Stimulated activated CD8-positive, alpha-beta memory T cell treated with anti-CD3 and anti-CD28 coated beads, Interleukin-15, amount 100 ng/mL, for 24 hours (primary cell): ENCODE measurements around the gene PLG.
"Not testable (repeated sequence)": the region's sequence is repeated elsewhere in the genome, so short reads cannot be mapped to it uniquely, and the experiment has no call there.

ENCODE experiments used
- DNase-seq: peaks from one replicate; pipeline ENCODE4 v3.0.0-alpha.2; 2020; ENCODE audit warnings: low read depth

Gene PLG

DNA sequence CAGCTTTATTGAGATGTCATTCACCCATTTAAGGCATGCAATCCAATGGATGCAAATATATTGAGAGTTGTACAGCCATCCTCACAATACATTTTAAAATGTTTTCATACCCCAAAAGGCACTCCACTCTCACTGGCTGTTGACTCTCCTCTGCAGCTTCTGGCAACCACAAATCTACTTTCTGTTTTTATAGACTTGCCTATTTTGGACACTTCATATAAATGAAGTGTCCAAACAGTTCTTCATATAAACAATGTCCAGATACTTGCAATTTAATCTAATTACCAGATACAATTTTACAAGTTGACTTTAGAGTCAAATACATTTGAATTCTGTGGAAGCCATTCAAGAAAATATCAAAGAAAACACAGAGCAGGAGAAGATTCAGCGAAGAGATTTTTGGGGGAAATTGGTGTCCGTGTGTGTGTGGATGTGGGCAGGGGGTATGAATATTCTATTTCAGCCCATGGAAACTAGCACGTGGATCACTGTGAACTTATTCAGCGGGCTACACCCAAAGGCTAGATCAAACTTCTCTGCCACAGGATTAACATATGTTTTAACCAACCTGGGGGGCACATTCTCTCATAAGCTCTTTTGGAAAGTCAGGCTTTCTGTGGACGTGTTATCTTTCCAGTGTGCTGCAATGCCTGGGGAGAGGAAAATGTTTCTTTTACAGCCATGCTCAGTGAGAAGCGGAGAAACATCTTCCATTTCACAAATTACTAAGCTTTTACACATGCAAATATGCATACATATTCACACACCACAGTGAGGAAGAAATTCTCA, 73.9 kb downstream of the PLG start:
- no peak for DNase-seq

DNA sequence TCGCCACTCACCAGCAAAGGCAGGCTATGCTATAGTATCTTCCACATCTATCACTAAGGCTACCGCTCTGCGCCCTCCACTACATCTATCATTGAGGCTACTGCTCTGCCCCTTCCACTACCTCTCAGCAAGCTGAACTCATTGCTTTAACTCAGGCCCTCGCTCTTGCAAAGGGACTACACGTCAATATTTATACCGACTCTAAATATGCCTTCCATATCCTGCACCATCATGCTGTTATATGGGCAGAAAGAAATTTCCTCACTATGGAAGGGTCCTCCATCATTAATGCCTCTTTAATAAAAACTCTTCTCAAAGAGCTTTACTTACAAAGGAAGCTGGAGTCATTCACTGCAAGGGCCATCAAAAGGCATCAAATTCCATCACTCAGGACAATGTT, 77.1 kb downstream of the PLG start:
- not testable (repeated sequence) for DNase-seq

DNA sequence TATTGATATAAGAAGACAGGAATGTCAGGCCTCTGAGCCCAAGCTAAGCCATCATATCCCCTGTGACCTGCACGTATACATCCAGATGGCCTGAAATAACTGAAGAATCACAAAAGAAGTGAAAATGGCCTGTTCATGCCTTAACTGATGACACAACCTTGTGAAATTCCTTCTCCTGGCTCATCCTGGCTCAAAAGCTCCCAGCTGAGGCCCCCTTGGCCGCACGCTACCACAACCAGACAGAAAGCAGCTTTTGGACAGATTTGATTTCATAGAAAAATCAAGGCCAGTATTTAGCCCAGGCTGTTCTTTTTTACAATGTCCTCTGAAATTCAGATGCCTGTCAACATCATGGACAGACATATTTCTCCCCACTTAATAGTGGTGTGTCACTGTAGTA, 78.6 kb downstream of the PLG start:
- DNase-seq, result not testable (repeated sequence)

DNA sequence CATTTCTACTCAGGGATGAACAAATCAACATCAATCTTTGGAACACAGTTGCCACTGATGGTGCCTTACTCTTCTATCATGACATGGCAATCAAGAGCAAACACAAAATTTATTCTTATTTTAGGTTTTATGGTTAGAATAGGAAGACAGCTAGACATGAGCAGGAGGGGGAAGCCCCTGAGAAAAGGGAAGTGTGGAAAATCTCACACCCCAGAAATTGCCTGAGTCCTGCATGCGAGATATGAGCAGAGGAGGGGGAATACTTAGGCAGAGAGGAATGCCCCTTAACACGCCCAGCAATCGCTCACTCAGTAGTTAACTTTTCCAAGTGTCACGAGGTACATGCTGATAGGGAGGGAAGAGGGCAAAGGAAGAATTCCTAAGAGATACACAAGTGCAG, 79.3 kb downstream of the PLG start:
- DNase-seq, result no peak

DNA sequence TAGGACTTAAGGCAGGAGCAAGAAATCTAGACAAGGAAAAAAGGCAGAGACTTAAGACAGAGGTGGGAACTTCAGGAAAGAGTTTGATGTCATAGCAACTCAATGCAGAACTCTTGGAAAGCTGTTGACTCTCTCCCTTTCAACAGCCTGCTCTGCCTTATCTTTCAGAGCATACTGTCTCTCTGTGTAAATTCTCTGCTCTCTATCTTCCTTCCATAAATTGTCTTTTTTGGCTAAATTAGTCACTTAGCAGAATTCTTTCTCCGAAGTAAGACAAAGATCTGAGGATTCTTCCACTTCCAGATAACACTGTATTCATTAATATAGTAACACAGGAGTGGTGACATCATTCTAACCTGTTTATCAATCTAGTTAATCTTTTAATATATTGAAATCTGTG, 80.2 kb downstream of the PLG start:
- no peak for DNase-seq

DNA sequence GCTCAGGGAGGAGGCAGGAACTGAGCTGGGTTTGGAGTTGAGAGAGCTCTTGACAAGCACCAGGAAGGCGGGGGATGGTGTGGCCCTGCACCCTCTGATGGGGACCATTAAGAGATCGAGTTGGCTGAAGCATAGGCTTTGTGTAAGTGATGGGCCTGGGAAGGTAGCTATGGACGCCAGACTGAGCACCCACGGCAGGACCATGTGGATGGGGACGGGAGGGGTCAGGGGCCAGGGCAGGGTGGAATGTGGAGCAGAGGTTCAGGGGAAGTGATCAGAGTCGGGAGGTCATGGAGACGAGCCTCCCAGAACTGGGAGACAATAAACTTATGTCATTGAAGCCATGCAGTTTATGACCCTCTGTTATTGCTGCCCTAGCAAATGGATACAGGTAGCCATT, 81.7 kb downstream of the PLG start:
- no peak for DNase-seq

DNA sequence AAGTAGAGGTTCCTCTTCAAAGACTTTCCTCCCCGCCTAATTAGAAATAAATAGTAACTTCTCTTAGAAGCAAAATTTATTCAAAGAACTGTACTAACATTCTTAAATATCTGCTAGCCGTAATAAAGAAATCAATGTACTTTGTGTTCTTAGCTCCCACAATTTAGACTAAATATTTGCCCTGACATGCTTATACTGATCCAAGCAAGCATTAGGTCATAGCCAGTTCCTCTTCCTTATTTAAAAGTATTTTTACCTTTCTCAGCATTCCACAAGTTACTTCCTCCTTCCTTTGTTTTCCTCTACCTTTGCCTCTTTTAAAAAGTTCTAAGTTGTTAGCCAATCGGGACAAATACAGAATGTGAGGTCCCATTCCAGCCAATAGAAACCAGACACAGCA, 86.1 kb downstream of the PLG start:
- DNase-seq, result not testable (repeated sequence)

DNA sequence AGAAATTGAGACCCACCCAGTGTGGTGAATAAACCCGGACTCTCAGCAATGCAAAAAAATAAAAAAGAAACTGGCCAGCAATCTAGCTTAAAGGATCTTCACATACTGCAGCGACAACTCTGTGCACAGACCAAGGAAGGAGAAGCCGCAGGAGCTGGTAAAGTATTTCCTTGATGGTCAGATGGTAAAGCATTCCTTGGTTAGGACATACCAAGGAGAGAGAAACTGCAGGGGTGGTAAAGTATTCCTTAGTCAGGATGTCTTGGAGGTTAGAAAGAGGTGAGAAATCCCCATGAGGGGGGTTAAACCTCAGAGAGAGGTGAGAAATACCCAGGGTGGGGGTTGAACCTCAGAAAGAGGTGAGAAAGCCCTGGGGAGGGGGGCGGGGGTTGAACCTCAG, 86.8 kb downstream of the PLG start:
- DNase-seq, result no peak

DNA sequence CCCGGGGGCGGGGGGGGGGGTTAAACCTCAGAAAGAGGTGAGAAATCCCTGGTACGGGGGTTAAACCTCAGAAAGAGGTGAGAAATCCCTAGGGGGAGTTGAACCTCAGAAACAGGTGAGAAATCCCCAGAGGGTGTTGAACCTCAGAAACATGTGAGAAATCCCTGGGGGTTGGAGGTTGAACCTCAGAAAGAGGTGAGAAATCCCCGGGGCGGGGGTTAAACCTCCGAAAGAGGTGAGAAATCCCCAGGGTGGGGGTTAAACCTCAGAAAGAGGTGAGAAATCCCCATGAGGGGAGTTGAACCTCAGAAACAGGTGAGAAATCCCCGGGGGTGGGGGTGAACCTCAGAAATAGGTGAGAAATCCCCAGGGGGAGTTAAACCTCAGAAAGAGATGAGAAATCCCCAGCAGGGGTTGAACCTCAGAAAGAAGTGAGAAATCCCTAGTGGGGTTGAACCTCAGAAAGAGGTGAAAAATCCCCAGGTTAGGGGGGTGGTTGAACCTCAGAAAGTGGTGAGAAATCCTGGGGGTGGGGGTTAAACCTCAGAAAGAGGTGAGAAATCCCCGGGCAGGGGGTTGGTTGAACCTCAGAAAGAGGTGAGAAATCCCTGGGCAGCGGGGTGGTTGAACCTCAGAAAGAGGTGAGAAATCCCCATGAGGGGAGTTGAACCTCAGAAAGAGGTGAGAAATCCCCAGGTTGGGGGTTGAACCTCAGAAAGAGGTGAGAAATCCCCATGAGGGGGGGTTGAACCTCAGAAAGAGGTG, 87.4 kb downstream of the PLG start:
- DNase-seq, result no peak

DNA sequence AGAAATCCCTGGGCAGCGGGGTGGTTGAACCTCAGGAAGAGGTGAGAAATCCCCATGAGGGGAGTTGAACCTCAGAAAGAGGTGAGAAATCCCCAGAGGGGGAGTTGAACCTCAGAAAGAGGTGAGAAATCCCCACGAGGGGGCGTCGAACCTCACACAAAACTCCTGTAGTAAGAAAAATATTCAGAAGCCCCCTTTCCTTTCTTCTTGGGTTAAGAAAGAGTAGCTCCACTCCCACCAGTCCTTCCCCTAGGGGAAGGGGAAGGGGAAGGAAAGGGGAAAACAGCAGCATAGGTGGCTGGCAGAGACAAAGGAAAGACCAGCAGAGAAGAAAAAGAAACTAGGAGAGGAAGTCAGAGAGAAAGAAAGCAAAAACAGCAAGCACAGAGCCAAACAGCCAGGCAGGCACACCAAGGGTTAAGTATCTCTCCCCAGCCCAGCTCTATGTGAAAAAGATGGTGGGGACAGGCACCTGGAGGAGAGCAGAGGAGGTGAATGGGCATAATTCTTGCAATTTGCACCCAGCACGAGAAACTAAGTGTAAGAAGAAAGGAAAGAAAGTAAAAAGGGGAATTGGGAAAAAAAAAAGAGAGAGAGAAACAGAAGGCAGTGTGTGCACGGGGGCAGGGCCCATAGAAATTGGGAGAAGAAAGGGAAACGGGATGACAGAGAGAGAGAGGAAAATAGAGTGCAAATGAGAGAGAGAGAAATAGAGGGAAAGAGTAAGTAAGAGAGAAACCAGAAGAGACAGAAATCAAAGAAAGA, 88.2 kb downstream of the PLG start:
- DNase-seq, result no peak

DNA sequence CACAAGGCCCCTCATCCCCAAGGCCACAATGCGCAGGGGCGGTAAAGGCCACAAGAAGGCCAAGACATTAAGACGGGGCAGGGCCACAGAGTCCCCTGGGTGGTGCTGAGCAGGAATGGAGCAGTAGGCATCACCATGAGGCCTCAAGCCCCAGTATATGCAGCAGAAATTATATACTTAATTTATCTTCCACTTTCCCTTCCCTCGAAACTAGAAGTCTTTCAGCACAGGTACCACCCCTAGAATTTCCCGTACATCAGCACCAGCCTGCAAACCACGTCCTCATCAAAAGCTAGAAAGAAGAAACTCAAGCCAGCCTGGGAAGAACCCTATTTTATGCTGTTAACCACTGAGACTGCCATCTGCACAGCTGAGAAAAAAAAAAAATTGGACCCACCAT, 89.4 kb downstream of the PLG start:
- DNase-seq, result no peak

DNA sequence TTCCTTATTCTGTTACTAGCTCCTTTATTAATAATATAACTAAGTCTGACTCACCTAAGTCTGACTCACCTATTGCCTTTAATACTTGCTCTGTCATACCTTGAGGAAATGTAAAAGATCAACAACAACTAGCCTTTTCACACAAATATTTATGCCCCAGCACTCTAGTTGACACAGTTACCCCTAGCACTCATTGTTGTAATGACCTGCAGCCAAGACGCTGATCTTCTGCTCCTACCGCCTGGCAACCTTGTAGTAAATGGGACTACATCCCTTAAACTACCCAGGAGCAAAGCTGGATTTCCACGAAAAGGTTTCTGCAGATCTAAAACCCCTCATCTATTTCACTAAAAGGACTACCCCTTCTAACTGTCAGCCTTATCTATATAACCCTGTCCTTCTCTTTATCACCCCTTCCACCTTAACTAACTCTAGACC, 90.0 kb downstream of the PLG start:
- DNase-seq, result no peak

DNA sequence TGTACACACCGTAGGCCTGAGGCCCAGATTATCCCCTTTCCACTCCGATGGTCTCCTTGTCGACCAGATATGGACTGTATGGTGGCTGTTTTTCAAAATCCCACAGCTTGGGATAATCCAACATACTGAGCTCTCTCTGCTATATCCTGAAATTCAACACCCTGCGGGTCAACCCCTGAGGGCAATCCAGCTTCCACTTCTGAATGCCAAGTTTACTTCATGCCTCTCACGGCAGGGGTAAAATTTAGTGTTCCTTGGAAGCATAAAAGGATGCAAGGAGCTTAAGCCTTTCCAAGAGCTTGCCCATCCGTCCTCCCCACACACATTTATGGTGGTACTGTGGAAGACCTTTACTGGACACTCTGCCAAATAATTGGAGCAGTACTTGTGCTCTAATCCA, 90.7 kb downstream of the PLG start:
- no peak for DNase-seq

DNA sequence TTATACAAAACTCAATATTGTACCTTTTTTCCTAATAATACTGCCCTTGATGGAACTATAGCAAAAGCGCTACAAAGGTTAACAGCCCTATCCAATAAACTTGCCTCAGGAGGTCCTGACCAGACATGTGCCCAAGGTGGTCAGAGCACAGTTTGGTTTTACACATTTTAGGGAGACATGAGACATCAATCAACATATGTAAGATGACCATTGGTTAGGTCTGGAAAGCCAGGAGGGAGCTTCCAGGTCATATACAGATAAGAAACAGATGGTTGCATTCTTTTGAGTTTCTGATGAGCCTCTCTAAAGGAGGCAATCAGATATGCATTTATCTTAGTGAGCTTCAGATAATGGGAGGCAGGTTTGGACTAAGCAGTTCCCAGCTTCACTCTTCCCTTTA, 91.6 kb downstream of the PLG start:
- no peak for DNase-seq

DNA sequence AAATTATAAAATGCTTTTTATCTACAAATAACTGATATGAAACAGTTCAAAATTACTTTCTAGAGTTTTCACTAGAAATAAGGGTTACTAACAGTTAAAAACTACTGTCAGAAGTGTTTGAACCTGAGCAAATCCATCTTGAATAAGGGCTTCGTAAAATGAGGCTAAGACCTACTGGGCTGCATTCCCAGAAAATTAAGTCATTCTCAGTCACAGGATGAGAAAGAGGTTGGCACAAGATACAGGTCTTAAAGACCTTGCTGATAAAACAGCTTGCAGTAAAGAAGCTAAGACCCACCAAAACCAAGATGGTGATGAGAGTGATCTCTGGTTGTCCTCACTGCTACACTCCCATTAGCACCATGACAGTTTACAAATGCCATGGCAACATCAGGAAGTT, 93.7 kb downstream of the PLG start:
- DNase-seq, result no peak

DNA sequence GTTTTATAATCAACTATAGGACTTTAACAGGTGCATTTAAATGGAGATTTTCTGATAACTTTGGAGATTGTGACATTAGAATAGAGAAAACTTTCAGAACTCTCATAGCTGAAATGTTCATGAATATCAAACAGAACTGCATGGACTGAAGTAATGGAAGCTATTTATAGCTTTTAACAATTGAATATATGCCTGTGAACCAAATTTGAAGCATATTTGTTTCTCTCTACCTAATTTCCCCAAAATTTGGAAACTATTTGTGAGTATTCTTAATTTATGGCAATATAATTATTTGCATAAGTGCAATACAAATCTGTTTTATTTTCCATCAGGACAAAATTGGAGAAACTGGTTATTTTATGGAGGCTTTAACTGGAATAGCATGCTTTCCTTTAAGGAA, 96.6 kb downstream of the PLG start:
- no peak for DNase-seq

DNA sequence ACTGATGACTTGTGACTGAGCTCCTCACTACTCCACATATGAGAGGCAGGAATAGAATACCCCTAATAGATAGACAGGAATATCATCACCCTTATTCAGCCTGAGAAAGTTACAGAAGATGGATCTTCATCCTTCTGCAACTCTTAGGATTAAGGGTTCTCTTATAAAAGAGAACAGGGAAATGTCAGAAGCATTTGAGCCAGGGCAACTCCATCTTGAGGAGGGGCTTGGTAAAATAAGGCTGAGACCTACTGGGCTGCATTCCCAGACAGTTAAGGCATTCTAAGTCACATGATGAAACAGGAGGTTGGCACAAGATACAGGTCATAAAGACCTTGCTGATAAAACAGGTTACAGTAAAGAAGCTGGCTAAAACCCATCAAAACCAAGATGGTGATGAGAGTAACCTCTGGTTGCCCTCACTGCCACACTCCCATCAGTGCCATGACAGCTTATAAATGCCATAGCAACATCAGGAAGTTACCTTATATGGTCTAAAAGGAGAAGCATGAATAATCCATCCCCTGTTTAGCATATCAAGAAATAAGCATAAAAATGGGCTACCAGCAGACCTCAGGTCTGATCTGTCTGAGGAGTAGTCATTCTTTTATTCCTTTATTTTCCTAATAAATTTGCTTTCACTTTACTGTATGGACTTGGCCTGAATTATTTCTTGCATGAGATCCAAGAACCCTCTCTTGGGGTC, 97.9 kb downstream of the PLG start:
- DNase-seq, result no peak

DNA sequence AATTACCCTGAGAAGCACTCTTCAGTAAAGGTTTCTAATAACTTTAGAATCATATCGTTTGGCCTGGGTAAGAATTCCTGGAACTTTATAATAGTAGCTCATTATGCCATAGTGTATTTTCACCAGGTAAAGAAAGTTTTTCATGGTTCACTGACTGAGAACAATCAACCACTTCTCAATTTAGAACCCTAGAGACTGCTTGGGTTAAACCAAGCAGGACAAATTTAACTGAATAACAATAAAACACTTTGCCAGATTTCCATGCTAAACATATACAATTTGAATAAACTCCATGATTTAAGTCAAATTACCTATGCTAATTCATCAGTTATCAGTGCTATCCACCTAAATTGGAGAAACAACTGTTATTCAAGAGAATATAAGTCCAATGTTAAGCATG, 99.4 kb downstream of the PLG start:
- DNase-seq, result no peak

DNA sequence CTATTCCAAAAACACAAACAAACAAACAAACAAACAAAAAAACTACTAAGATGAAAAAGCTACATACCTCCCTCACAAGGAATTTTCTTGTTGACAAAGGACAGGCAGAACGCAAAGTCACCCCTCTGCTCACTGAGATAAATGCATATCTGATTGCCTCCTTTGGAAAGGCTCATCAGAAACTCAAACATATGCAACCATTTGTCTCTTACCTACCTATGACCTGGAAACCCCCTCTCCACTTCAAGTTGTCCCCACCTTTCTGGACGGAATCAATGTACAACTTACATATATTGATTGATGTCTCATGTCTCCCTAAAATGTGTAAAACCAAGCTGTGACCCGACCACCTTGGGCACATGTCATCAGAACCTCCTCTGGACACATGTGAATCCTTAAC, 100.0 kb downstream of the PLG start:
- DNase-seq, result not testable (repeated sequence)
